Measurements from ENCODE around the gene SNX15. TPM values are rescaled to one million over a fixed set of nuclear protein-coding genes. Genes with fewer than 3 reads are reported as not detected.

Gene SNX15
- total and polyA plus RNA-seq, 2 donors (not counting 3 experiments of a cell fraction or from before 2014, with no cell fraction given) = 15.5 to 21.8 TPM

GRCh38 chr11:65008873-65009272 lies 18.4 kb upstream of the SNX15 start:
- Histone ChIP-seq H3K4me1 (ENCODE audit: control insufficient read depth, extremely low read depth, insufficient read depth, low read length) (peaks cover 4% of the 10 kb centered on the region), H4K20me1 (replicated peaks; ENCODE audit: control insufficient read depth, extremely low read depth, insufficient read depth, low read length) (no peaks in the 10 kb centered on the region), H2AFZ (ENCODE audit: low read depth, low read length) (no peak overlapping the region), H3K27ac (ENCODE audit: insufficient read depth, low read depth, low read length) (no peak overlapping the region), H3K9me3 (replicated peaks; ENCODE audit: control insufficient read depth, insufficient read depth, low read length) (no peaks in the 10 kb centered on the region), H3K4me2 (ENCODE audit: insufficient read depth, low read length) (no peak overlapping the region), H3K79me2 (ENCODE audit: control insufficient read depth, insufficient read depth, low read length) (no peaks in the 10 kb centered on the region), H3K9me1 (replicated peaks; ENCODE audit: control insufficient read depth, extremely low read depth, insufficient read depth, low read length) (no peaks in the 10 kb centered on the region), H3K36me3 (ENCODE audit: control insufficient read depth in 2 of 2, extremely low read depth in 1 of 2, insufficient read depth in 2 of 2, low read length in 2 of 2) (no peaks in the 10 kb centered on the region), H3K27me3 (ENCODE audit: control insufficient read depth in 2 of 2, insufficient read depth in 2 of 2, low read length in 2 of 2) (no peaks in the 10 kb centered on the region), H3K4me3 (replicated peaks in 1 of 3; ENCODE audit: insufficient read depth in 1 of 3, low read depth in 1 of 3, low read length in 3 of 3) (no peak overlapping the region), H3K9ac (replicated peaks; ENCODE audit: extremely low read depth, insufficient read depth, low read length) (no peak overlapping the region)
- no peak for FAIRE-seq
- dilution Hi-C loops (cut with MboI; ENCODE audit: extremely low pct_ligation_motif_present, low sequenced_read_pairs) = no loop called here
- BruUV-seq (replicated peaks) = no TSS peak
- ChIA-PET CTCF (interaction anchor here (1.4 kb wide), 1 partner anchor 10 kb away, joined by 3 read pairs; no protein-coding TSS in a partner anchor), POLR2A (no interaction called here)
- no peak for TF ChIP-seq MYC (IDR thresholded peaks at IDR 0.05; ENCODE audit: low read depth, low read length)
- TF ChIP-seq MAX (IDR thresholded peaks at IDR 0.05; ENCODE audit: insufficient read depth, insufficient read length) = no peak
- intact Hi-C loops (cut with micrococcal nuclease) = no loop called here
- DNase-seq (ENCODE audit: low read depth, low spot score) = no peak

- Histone ChIP-seq H3K9me1 (replicated peaks; ENCODE audit: control insufficient read depth, extremely low read depth, insufficient read depth, low read length) (no peaks in the 10 kb centered on the region), H3K4me3 (replicated peaks in 1 of 3; ENCODE audit: insufficient read depth in 1 of 3, low read depth in 1 of 3, low read length in 3 of 3) (peak overlapping the region; percentile 32 to 84 (median 59)), H3K79me2 (ENCODE audit: control insufficient read depth, insufficient read depth, low read length) (peaks cover 2% of the 10 kb centered on the region), H3K4me1 (ENCODE audit: control insufficient read depth, extremely low read depth, insufficient read depth, low read length) (peaks cover 4% of the 10 kb centered on the region), H3K4me2 (ENCODE audit: insufficient read depth, low read length) (peak overlapping the region; percentile 80), H3K9me3 (replicated peaks; ENCODE audit: control insufficient read depth, insufficient read depth, low read length) (no peaks in the 10 kb centered on the region), H2AFZ (ENCODE audit: low read depth, low read length) (peak overlapping the region; percentile 88), H3K27ac (ENCODE audit: insufficient read depth, low read depth, low read length) (peak overlapping the region; percentile 87), H3K36me3 (ENCODE audit: control insufficient read depth in 2 of 2, extremely low read depth in 1 of 2, insufficient read depth in 2 of 2, low read length in 2 of 2) (no peaks in the 10 kb centered on the region), H3K9ac (replicated peaks; ENCODE audit: extremely low read depth, insufficient read depth, low read length) (peak overlapping the region; percentile 89), H3K27me3 (ENCODE audit: control insufficient read depth in 2 of 2, insufficient read depth in 2 of 2, low read length in 2 of 2) (no peaks in the 10 kb centered on the region), H4K20me1 (replicated peaks; ENCODE audit: control insufficient read depth, extremely low read depth, insufficient read depth, low read length) (no peaks in the 10 kb centered on the region)
- intact Hi-C loops (cut with micrococcal nuclease) = loop anchor here (1.0 to 5.0 kb wide), 3 partner anchors 65 to 104 kb away; partner anchors contain the start of genes VPS51 and ZNHIT2
- POLR2A ChIA-PET = no interaction called here
- BruUV-seq (replicated peaks) = TSS peak; percentile 84
- DNase-seq (ENCODE audit: low read depth, low spot score) (peak; percentile 84), FAIRE-seq (no peak)
- TF ChIP-seq EZH2 (IDR thresholded peaks at IDR 0.05; ENCODE audit: borderline replicate concordance, low read depth, low read length, severe bottlenecking) = no peak
- no peak for TF ChIP-seq POLR2AphosphoS5 (IDR thresholded peaks at IDR 0.05; ENCODE audit: insufficient read depth, low read depth, low read length)
- no peak for TF ChIP-seq POLR2A (IDR thresholded peaks at IDR 0.05; ENCODE audit: low read depth, low read length)
- no peak for TF ChIP-seq MAX (IDR thresholded peaks at IDR 0.05; ENCODE audit: insufficient read depth, insufficient read length)
- peak; percentile 56 to 92 for TF ChIP-seq CTCF (IDR thresholded peaks at IDR 0.05; ENCODE audit: extremely low read depth in 1 of 2, insufficient read depth in 1 of 2, low read depth in 1 of 2, low read length in 2 of 2)
- TF ChIP-seq JUN (IDR thresholded peaks at IDR 0.05; ENCODE audit: borderline replicate concordance, insufficient read depth, insufficient read length, low read depth) = no peak
- no peak for TF ChIP-seq FOS (IDR thresholded peaks at IDR 0.05; ENCODE audit: borderline replicate concordance, insufficient read depth, low read length)
- TF ChIP-seq MYC (IDR thresholded peaks at IDR 0.05; ENCODE audit: low read depth, low read length) = no peak
- dilution Hi-C loops (cut with MboI; ENCODE audit: extremely low pct_ligation_motif_present, low sequenced_read_pairs) = no loop called here
- CTCF ChIA-PET = interaction anchor here (0.7 to 6.0 kb wide), 28 partner anchors 9 to 179 kb away, joined by 3 to 40 read pairs (median 5); partner anchors contain the start of genes ATG2A, BATF2, CDC42BPG and MAJIN
Observed at GRCh38 chr11:65013130-65013887, 13.9 kb upstream of the SNX15 start.
